ENCODE results near the gene DNPH1. TPM values are rescaled to one million over a fixed set of nuclear protein-coding genes. Genes with fewer than 3 reads are reported as not detected.

Gene DNPH1
- total and polyA plus RNA-seq, 2 of the 8 experiments (the other 6 are each of a cell fraction or from before 2014, with no cell fraction given) = 33.9 to 134 TPM

DNA sequence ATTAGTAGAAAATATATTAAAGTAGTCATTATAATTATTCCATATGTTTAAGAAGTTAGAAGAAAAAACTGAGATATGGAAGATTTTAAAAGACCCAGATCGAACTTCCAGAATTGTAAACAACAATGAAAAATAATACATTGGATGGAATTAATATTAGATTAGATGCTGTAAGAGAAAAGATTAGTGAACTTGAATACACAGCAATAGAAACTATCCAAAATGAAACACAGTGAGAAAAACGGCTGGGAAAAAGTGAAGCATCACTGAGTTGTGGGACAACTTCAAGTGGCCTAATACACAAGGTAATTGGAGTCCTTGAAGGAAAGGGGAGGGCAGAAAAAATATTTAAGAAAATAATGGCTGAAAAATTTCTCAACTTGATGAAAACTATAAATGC, 9.8 kb upstream of the DNPH1 start:
- Histone ChIP-seq H3K36me3 (ENCODE audit: control insufficient read depth in 2 of 4, insufficient read depth in 4 of 4, low read length in 3 of 4) (no peaks in the 10 kb centered on the region), H3K79me1 (ENCODE audit: low read depth, low read length) (no peaks in the 10 kb centered on the region), H2AFZ (ENCODE audit: low read length) (no peak overlapping the region), H3K56ac (replicated peaks; ENCODE audit: insufficient read length, low read depth, low read length) (no peak overlapping the region), H4K8ac (ENCODE audit: extremely low read depth, insufficient read depth, low read length) (no peak overlapping the region), H3K9ac (replicated peaks in 1 of 4; ENCODE audit: extremely low read depth in 1 of 4, low read depth in 3 of 4, low read length in 3 of 4) (no peak overlapping the region), H3K27ac (ENCODE audit: low read depth, low read length) (no peak overlapping the region), H3K4me3 (ENCODE audit: extremely low read depth in 1 of 4, insufficient read depth in 2 of 4, low read depth in 3 of 4, low read length in 4 of 4) (no peak overlapping the region), H4K20me1 (replicated peaks in 1 of 2; ENCODE audit: control insufficient read depth in 1 of 2, insufficient read depth in 2 of 2, low read length in 2 of 2) (peaks cover 0 to 4% of the 10 kb centered on the region in 2 experiments), H2BK15ac (ENCODE audit: low read length) (no peak overlapping the region), H3K14ac (ENCODE audit: insufficient read length) (no peak overlapping the region), H3K9me3 (ENCODE audit: insufficient read depth in 2 of 2, low read depth in 1 of 2, low read length in 1 of 2) (no peaks in the 10 kb centered on the region), H2BK120ac (replicated peaks; ENCODE audit: low read depth, low read length) (no peak overlapping the region), H3K23me2 (ENCODE audit: low read depth, low read length) (no peaks in the 10 kb centered on the region; the same call in 1 of the 2 replicates), H3K79me2 (ENCODE audit: control insufficient read depth in 1 of 2, insufficient read depth in 2 of 2, low read length in 2 of 2) (no peaks in the 10 kb centered on the region), H3K4me2 (ENCODE audit: insufficient read depth in 1 of 2, low read depth in 2 of 2, low read length in 2 of 2) (no peak overlapping the region), H2BK12ac (ENCODE audit: low read depth, low read length) (no peak overlapping the region), H3K27me3 (replicated peaks in 1 of 4; ENCODE audit: control insufficient read depth in 3 of 4, extremely low read depth in 1 of 4, insufficient read depth in 3 of 4, low read length in 3 of 4) (peaks cover 5 to 32% (median 28%) of the 10 kb centered on the region in 4 experiments), H3K4ac (replicated peaks; ENCODE audit: insufficient read length, low read depth, low read length) (no peak overlapping the region), H3K23ac (ENCODE audit: insufficient read length) (no peak overlapping the region), H2BK20ac (ENCODE audit: low read length) (no peak overlapping the region), H3K4me1 (replicated peaks in 1 of 4; ENCODE audit: control insufficient read depth in 3 of 4, insufficient read depth in 4 of 4, low read length in 3 of 4) (peaks cover 0 to 2% (median 0%) of the 10 kb centered on the region in 4 experiments; a peak in 1 of 7 replicates), H4K5ac (ENCODE audit: insufficient read length, low read depth, low read length) (no peak overlapping the region), H4K91ac (replicated peaks; ENCODE audit: insufficient read length, low read length) (no peak overlapping the region), H2BK5ac (ENCODE audit: low read depth, low read length) (no peak overlapping the region), H3K18ac (ENCODE audit: extremely low read depth, low read length) (no peak overlapping the region), H2AK5ac (ENCODE audit: low read depth, low read length) (no peak overlapping the region)
- 79% methylated on average over 2 of the region's 2 CpGs; no CpG with 5 or more reads in 1 of the 2 experiments for WGBS, 2 experiments (ENCODE audit: extremely low coverage in 1 of 2, insufficient coverage in 1 of 2, insufficient read length in 1 of 2, insufficient replicate concordance in 2 of 2, low coverage in 1 of 2, low lambda C conversion rate in 2 of 2, missing lambda C conversion rate in 1 of 2)
- DNase-seq (ENCODE audit: low read depth in 1 of 2, low spot score in 2 of 2) (no peak), FAIRE-seq (no peak)
- no peak for TF ChIP-seq POU5F1 (IDR thresholded peaks at IDR 0.05; ENCODE audit: low read depth, low read length)
- TF ChIP-seq SRF (IDR thresholded peaks at IDR 0.05; ENCODE audit: low read depth, low read length) = no peak
- TF ChIP-seq, protein P1, sequence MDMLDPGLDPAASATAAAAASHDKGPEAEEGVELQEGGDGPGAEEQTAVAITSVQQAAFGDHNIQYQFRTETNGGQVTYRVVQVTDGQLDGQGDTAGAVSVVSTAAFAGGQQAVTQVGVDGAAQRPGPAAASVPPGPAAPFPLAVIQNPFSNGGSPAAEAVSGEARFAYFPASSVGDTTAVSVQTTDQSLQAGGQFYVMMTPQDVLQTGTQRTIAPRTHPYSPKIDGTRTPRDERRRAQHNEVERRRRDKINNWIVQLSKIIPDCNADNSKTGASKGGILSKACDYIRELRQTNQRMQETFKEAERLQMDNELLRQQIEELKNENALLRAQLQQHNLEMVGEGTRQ (IDR thresholded peaks at IDR 0.05; ENCODE audit: low read length) = no peak
- no peak for TF ChIP-seq EZH2 (IDR thresholded peaks at IDR 0.05; ENCODE audit: low read depth, low read length, severe bottlenecking)
- ChIA-PET CTCF (ENCODE audit: partially characterized antibody) (interaction anchor here (0.6 to 2.2 kb wide), 3 partner anchors 10 to 58 kb away, joined by 4 to 22 read pairs (median 4); partner anchors contain the start of gene DNPH1), POLR2A (ENCODE audit: partially characterized antibody) (interaction anchor here (1.2 kb wide), 1 partner anchor 69 kb away, joined by 4 read pairs; no protein-coding TSS in a partner anchor)
